SK-N-SH treated with all-trans-retinoic acid at 6 μM for 48 hours (cell line): ENCODE results near the gene NPB.

ENCODE experiments used
- ATAC-seq: fragments of 200-7000 bp; cut with Tn5 transposase; 3 replicates; pipeline ENCODE4 v1.9.1; 2020; ENCODE audit warnings: mild to moderate bottlenecking, moderate library complexity
- ARNTL ChIP-seq: fragments of 450-650 bp; formaldehyde crosslinking; IDR thresholded peaks from 2 replicates; pipeline ENCODE4 v1.5.0; 2020; ENCODE audit warnings: low read depth, mild to moderate bottlenecking, moderate library complexity, borderline replicate concordance
- BACH2 ChIP-seq: fragments of 250-450 bp; sonication (Bioruptor Pico); IDR thresholded peaks from 2 replicates; pipeline ENCODE4 v1.9.0; 2021; ENCODE audit warnings: mild to moderate bottlenecking, borderline replicate concordance
- CSDC2 ChIP-seq: fragments of 250-450 bp; sonication (Bioruptor Pico); IDR thresholded peaks from 2 replicates; pipeline ENCODE4 v1.5.0; 2020; ENCODE audit warnings: mild to moderate bottlenecking, moderate library complexity
- ESRRG ChIP-seq: fragments of 250-450 bp; sonication (Bioruptor Pico); IDR thresholded peaks from 2 replicates; pipeline ENCODE4 v1.6.1; 2021; ENCODE audit warnings: mild to moderate bottlenecking
- GLIS3 ChIP-seq: fragments of 250-450 bp; sonication (Bioruptor Pico); IDR thresholded peaks from 2 replicates; pipeline ENCODE4 v1.5.0; 2020; ENCODE audit warnings: mild to moderate bottlenecking, moderate library complexity
- ISL1 ChIP-seq: fragments of 250-450 bp; sonication (Bioruptor Pico); IDR thresholded peaks from 2 replicates; pipeline ENCODE4 v2.1.2; 2022; ENCODE audit warnings: mild to moderate bottlenecking, moderate library complexity
- POU6F1 ChIP-seq: fragments of 250-450 bp; sonication (Bioruptor Pico); IDR thresholded peaks from 2 replicates; pipeline ENCODE4 v1.8.0; 2021; ENCODE audit warnings: low read depth, mild to moderate bottlenecking, moderate library complexity, borderline replicate concordance
- PPARA ChIP-seq: fragments of 250-450 bp; sonication (Bioruptor Pico); IDR thresholded peaks from 2 replicates; pipeline ENCODE4 v1.5.0; 2020; ENCODE audit warnings: mild to moderate bottlenecking, borderline replicate concordance
- RARB ChIP-seq: fragments of 250-450 bp; sonication (Bioruptor Pico); IDR thresholded peaks from 2 replicates; pipeline ENCODE4 v1.8.0; 2021; ENCODE audit warnings: mild to moderate bottlenecking, moderate library complexity
- SNAI2 ChIP-seq: fragments of 250-450 bp; sonication (Bioruptor Pico); IDR thresholded peaks from 2 replicates; pipeline ENCODE4 v1.5.0; 2020; ENCODE audit warnings: mild to moderate bottlenecking, moderate library complexity
- ZC3H10 ChIP-seq: fragments of 250-450 bp; sonication (Bioruptor Pico); IDR thresholded peaks from 2 replicates; pipeline ENCODE4 v1.5.1; 2021; ENCODE audit warnings: mild to moderate bottlenecking, moderate library complexity
- ZFP3 ChIP-seq: fragments of 250-450 bp; sonication (Bioruptor Pico); IDR thresholded peaks from 2 replicates; pipeline ENCODE4 v1.5.0; 2020; ENCODE audit warnings: mild to moderate bottlenecking, moderate library complexity
- ZFP30 ChIP-seq: fragments of 450-650 bp; formaldehyde crosslinking; IDR thresholded peaks from 2 replicates; pipeline ENCODE4 v1.5.0; 2022; ENCODE audit warnings: mild to moderate bottlenecking, moderate library complexity
- ZNF565 ChIP-seq: fragments of 450-650 bp; formaldehyde crosslinking; conservative IDR thresholded peaks from 2 replicates; pipeline ENCODE4 v1.5.0; 2020; ENCODE audit warnings: low read depth, mild to moderate bottlenecking, moderate library complexity
- ZNF8 ChIP-seq: fragments of 450-650 bp; formaldehyde crosslinking; IDR thresholded peaks from 2 replicates; pipeline ENCODE4 v1.5.0; 2020; ENCODE audit warnings: mild to moderate bottlenecking, moderate library complexity
- TF ChIP-seq, protein P1 (sequence below): fragments of 250-450 bp; sonication (Bioruptor Pico); IDR thresholded peaks from 2 replicates; pipeline ENCODE4 v1.5.0; 2020; ENCODE audit warnings: mild to moderate bottlenecking, moderate library complexity
- TF ChIP-seq, protein P2 (sequence below): fragments of 250-450 bp; sonication (Bioruptor Pico); IDR thresholded peaks from 2 replicates; pipeline ENCODE4 v1.5.1; 2021; ENCODE audit warnings: mild to moderate bottlenecking, moderate library complexity
- TF ChIP-seq, protein P3 (sequence below): fragments of 250-450 bp; sonication (Bioruptor Pico); IDR thresholded peaks from 2 replicates; pipeline ENCODE4 v1.5.1; 2020; ENCODE audit warnings: low read depth, mild to moderate bottlenecking, moderate library complexity
- TF ChIP-seq, protein P4 (sequence below): fragments of 250-450 bp; sonication (Bioruptor Pico); IDR thresholded peaks from 2 replicates; pipeline ENCODE4 v1.8.0; 2020; ENCODE audit warnings: mild to moderate bottlenecking, moderate library complexity, borderline replicate concordance

NPB gene

DNA sequence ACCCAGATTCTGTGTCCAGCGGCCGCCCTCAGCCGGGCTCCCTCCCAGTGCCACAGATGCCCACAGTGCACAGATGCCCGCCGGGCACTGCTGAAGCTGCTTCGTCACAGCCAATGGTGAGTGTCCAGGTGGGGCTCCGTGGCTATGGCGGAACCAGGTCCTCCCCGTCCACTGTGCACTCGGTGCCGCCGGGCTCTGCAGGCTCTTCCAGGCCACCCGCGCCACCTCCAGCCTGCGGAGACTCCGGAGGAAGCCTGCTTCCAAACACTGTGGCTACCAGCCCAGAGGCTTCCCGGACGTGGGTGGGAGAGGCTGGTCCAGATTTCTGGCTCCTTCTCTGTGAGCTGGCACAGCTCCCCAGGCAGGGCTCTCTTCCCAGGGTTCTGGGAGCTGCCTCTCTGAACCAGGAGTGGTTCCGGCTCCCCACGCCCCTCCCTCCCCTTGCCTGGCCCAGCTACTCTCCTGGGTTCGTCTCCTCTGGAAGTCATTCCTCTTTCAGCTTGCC, 37.9 kb downstream of the NPB start:
- no peak for ATAC-seq
- TF ChIP-seq BACH2 (CRISPR knock-in tag) (no peak), ZC3H10 (CRISPR knock-in tag) (no peak), ESRRG (CRISPR knock-in tag) (no peak), ZNF8 (CRISPR knock-in tag) (no peak), GLIS3 (CRISPR knock-in tag) (no peak), ZFP30 (CRISPR knock-in tag) (no peak), POU6F1 (CRISPR knock-in tag) (no peak)
- TF ChIP-seq, protein P1, sequence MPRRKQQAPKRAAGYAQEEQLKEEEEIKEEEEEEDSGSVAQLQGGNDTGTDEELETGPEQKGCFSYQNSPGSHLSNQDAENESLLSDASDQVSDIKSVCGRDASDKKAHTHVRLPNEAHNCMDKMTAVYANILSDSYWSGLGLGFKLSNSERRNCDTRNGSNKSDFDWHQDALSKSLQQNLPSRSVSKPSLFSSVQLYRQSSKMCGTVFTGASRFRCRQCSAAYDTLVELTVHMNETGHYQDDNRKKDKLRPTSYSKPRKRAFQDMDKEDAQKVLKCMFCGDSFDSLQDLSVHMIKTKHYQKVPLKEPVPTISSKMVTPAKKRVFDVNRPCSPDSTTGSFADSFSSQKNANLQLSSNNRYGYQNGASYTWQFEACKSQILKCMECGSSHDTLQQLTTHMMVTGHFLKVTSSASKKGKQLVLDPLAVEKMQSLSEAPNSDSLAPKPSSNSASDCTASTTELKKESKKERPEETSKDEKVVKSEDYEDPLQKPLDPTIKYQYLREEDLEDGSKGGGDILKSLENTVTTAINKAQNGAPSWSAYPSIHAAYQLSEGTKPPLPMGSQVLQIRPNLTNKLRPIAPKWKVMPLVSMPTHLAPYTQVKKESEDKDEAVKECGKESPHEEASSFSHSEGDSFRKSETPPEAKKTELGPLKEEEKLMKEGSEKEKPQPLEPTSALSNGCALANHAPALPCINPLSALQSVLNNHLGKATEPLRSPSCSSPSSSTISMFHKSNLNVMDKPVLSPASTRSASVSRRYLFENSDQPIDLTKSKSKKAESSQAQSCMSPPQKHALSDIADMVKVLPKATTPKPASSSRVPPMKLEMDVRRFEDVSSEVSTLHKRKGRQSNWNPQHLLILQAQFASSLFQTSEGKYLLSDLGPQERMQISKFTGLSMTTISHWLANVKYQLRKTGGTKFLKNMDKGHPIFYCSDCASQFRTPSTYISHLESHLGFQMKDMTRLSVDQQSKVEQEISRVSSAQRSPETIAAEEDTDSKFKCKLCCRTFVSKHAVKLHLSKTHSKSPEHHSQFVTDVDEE: no peak

GRCh38 chr17:81940538-81941483, 38.8 kb downstream of the NPB start:
- no peak for TF ChIP-seq ZC3H10 (CRISPR knock-in tag)
- TF ChIP-seq ZNF8 (CRISPR knock-in tag): no peak
- no peak for TF ChIP-seq RARB (CRISPR knock-in tag)
- no peak for TF ChIP-seq ARNTL (CRISPR knock-in tag)
- TF ChIP-seq, protein P2, sequence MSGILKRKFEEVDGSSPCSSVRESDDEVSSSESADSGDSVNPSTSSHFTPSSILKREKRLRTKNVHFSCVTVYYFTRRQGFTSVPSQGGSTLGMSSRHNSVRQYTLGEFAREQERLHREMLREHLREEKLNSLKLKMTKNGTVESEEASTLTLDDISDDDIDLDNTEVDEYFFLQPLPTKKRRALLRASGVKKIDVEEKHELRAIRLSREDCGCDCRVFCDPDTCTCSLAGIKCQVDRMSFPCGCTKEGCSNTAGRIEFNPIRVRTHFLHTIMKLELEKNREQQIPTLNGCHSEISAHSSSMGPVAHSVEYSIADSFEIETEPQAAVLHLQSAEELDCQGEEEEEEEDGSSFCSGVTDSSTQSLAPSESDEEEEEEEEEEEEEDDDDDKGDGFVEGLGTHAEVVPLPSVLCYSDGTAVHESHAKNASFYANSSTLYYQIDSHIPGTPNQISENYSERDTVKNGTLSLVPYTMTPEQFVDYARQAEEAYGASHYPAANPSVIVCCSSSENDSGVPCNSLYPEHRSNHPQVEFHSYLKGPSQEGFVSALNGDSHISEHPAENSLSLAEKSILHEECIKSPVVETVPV: no peak
- no peak for TF ChIP-seq ZNF565 (CRISPR knock-in tag)
- TF ChIP-seq ISL1: no peak
- no peak for TF ChIP-seq ZFP3 (CRISPR knock-in tag)
- TF ChIP-seq, protein P3, sequence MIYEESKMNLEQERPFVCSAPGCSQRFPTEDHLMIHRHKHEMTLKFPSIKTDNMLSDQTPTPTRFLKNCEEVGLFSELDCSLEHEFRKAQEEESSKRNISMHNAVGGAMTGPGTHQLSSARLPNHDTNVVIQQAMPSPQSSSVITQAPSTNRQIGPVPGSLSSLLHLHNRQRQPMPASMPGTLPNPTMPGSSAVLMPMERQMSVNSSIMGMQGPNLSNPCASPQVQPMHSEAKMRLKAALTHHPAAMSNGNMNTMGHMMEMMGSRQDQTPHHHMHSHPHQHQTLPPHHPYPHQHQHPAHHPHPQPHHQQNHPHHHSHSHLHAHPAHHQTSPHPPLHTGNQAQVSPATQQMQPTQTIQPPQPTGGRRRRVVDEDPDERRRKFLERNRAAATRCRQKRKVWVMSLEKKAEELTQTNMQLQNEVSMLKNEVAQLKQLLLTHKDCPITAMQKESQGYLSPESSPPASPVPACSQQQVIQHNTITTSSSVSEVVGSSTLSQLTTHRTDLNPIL: no peak
- TF ChIP-seq PPARA (CRISPR knock-in tag): no peak
- no peak for TF ChIP-seq CSDC2 (CRISPR knock-in tag)
- no peak for TF ChIP-seq BACH2 (CRISPR knock-in tag)
- TF ChIP-seq, protein P4, sequence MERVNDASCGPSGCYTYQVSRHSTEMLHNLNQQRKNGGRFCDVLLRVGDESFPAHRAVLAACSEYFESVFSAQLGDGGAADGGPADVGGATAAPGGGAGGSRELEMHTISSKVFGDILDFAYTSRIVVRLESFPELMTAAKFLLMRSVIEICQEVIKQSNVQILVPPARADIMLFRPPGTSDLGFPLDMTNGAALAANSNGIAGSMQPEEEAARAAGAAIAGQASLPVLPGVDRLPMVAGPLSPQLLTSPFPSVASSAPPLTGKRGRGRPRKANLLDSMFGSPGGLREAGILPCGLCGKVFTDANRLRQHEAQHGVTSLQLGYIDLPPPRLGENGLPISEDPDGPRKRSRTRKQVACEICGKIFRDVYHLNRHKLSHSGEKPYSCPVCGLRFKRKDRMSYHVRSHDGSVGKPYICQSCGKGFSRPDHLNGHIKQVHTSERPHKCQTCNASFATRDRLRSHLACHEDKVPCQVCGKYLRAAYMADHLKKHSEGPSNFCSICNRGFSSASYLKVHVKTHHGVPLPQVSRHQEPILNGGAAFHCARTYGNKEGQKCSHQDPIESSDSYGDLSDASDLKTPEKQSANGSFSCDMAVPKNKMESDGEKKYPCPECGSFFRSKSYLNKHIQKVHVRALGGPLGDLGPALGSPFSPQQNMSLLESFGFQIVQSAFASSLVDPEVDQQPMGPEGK (CRISPR knock-in tag): no peak
- TF ChIP-seq ESRRG (CRISPR knock-in tag): no peak
- TF ChIP-seq, protein P1: no peak
- TF ChIP-seq GLIS3 (CRISPR knock-in tag): no peak
- no peak for TF ChIP-seq SNAI2 (CRISPR knock-in tag)
- no peak for TF ChIP-seq POU6F1 (CRISPR knock-in tag)
- no peak for TF ChIP-seq ZFP30 (CRISPR knock-in tag)
- ATAC-seq: no peak
